ENCODE measurements around the gene FZR1. TPM values are rescaled to one million over a fixed set of nuclear protein-coding genes. Genes with fewer than 3 reads are reported as not detected.

The FZR1 gene
- total and polyA plus RNA-seq, 2 of the 4 experiments (the other 2 are of a cell fraction) = 21.5 to 47.8 TPM

- intact Hi-C loops (cut with micrococcal nuclease) = no loop called here
- no peak within 1 kb of the TSS for H3K56ac ChIP-seq (ENCODE audit: extremely low read depth, insufficient read depth, low read length)
- peaks cover 31% of the 10 kb centered on the region for H3K36me3 ChIP-seq (ENCODE audit: control insufficient read depth, insufficient read depth, low read length)
- H2BK15ac ChIP-seq (ENCODE audit: low read depth, low read length) = no peak within 1 kb of the TSS
- DNase-seq (no peak), ATAC-seq (ENCODE audit: low read depth) (no peak)
- in situ Hi-C loops (cut with MboI; ENCODE audit: low sequenced_read_pairs) = no loop called here
- peaks cover 9 to 31% of the 10 kb centered on the region in 2 experiments; a peak in 3 of 4 replicates for H3K79me1 ChIP-seq (ENCODE audit: low read depth in 1 of 2, low read length in 2 of 2)
- no peaks in the 10 kb centered on the region for H3K27me3 ChIP-seq (ENCODE audit: control insufficient read depth, insufficient read depth, low read length)
- no peak within 1 kb of the TSS for H2AFZ ChIP-seq (replicated peaks; ENCODE audit: low read length, poor library complexity)
- no peak within 1 kb of the TSS for H3K27ac ChIP-seq (ENCODE audit: insufficient read depth, low read length)
- TF ChIP-seq CHD1 (IDR thresholded peaks at IDR 0.05; ENCODE audit: low read depth, low read length) (no peak), CEBPB (IDR thresholded peaks at IDR 0.05; ENCODE audit: low read depth, low read length) (no peak), RFX5 (IDR thresholded peaks at IDR 0.05; ENCODE audit: low read depth, low read length) (no peak), BHLHE40 (IDR thresholded peaks at IDR 0.05; ENCODE audit: low read depth, low read length) (no peak), POLR2A (IDR thresholded peaks at IDR 0.05; ENCODE audit: low read depth, low read length) (no peak), FOS (IDR thresholded peaks at IDR 0.05; ENCODE audit: low read depth, low read length) (no peak), SMC3 (IDR thresholded peaks at IDR 0.05; ENCODE audit: low read depth, low read length) (no peak), CTCF (conservative IDR thresholded peaks at IDR 0.05; ENCODE audit: low read depth, low read length) (no peak), RCOR1 (IDR thresholded peaks at IDR 0.05; ENCODE audit: insufficient replicate concordance, low read length) (no peak), NFE2L2 (IDR thresholded peaks at IDR 0.05; ENCODE audit: low read depth, low read length) (no peak), MAZ (IDR thresholded peaks at IDR 0.05; ENCODE audit: borderline replicate concordance, low read depth, low read length) (no peak), ELK1 (IDR thresholded peaks at IDR 0.05; ENCODE audit: borderline replicate concordance, low read depth, low read length) (no peak), MXI1 (IDR thresholded peaks at IDR 0.05; ENCODE audit: borderline replicate concordance, low read depth, low read length) (no peak), MAFK (IDR thresholded peaks at IDR 0.05; ENCODE audit: low read depth, low read length) (no peak)
- CTCF ChIA-PET = no interaction called here
- H3K4me1 ChIP-seq (ENCODE audit: control insufficient read depth, insufficient read depth, low read length) = no peaks in the 10 kb centered on the region
- no peak within 1 kb of the TSS for H4K8ac ChIP-seq (ENCODE audit: low read depth in 2 of 2, low read length in 2 of 2)
- H2AK9ac ChIP-seq (replicated peaks; ENCODE audit: low read depth, low read length, poor library complexity) = peak within 1 kb of the TSS; percentile 78
- no peak within 1 kb of the TSS for H3K23ac ChIP-seq (ENCODE audit: low read depth, low read length)
- no peak within 1 kb of the TSS for H3K9ac ChIP-seq (ENCODE audit: low read depth, low read length)
- H2BK5ac ChIP-seq (ENCODE audit: low read depth, low read length, poor library complexity, severe bottlenecking) = no peak within 1 kb of the TSS
- no peak within 1 kb of the TSS for H3K14ac ChIP-seq (replicated peaks; ENCODE audit: low read depth, low read length)
- dilution Hi-C loops (cut with HindIII; ENCODE audit: low sequenced_read_pairs, unreplicated experiment) = no loop called here
- no peak within 1 kb of the TSS for H3K4me3 ChIP-seq (ENCODE audit: insufficient read depth, low read depth, low read length)
- no peak within 1 kb of the TSS for H2AK5ac ChIP-seq (ENCODE audit: low read depth, low read length)
- POLR2A ChIA-PET (ENCODE audit: unreplicated experiment) = no interaction called here
- 53% methylated on average over 10 of the region's 28 CpGs; no CpG with 5 or more reads in 1 of the 2 experiments for WGBS, 2 experiments (ENCODE audit: extremely low coverage in 2 of 2, insufficient read length in 1 of 2)
- H3K18ac ChIP-seq (ENCODE audit: low read depth, low read length) = no peak within 1 kb of the TSS
- H2BK20ac ChIP-seq (ENCODE audit: low read depth, low read length) = no peak within 1 kb of the TSS
- peaks cover 30% of the 10 kb centered on the region for H4K20me1 ChIP-seq (ENCODE audit: insufficient read depth, low read length)
- no TSS peak for BruUV-seq (replicated peaks)
- H3K4me2 ChIP-seq (ENCODE audit: low read depth, low read length) = no peak within 1 kb of the TSS
- H2BK120ac ChIP-seq (ENCODE audit: low read depth, low read length) = no peak within 1 kb of the TSS
- no peak within 1 kb of the TSS for H3K4ac ChIP-seq (ENCODE audit: low read depth, low read length)
- H4K91ac ChIP-seq (ENCODE audit: insufficient read depth, low read depth, low read length) = no peak within 1 kb of the TSS
- H3K9me1 ChIP-seq (ENCODE audit: insufficient read depth, low read length) = no peaks in the 10 kb centered on the region
- no peak within 1 kb of the TSS for H4K5ac ChIP-seq (ENCODE audit: low read depth, low read length)
- H3K9me3 ChIP-seq (ENCODE audit: control insufficient read depth, insufficient read depth, low read length) = no peaks in the 10 kb centered on the region
Observed at GRCh38 chr19:3538965-3539755, 33.0 kb downstream of the FZR1 start, which contains the start of gene TEKTIP1. TSS of gene TEKTIP1 (plus strand) at chr19:3539174. CDS start at chr19:3539178, 4 bp downstream.

All from IMR-90 (cell line).